HepG2 (cell line): ENCODE results near the gene POP5. TPM values are rescaled to one million over a fixed set of nuclear protein-coding genes. Genes with fewer than 3 reads are reported as not detected.

Experiments used
- ATAC-seq: fragments of 200-7000 bp; cut with Tn5 transposase; 3 replicates; pipeline ENCODE4 v1.9.1; 2020; ENCODE audit warnings: mild to moderate bottlenecking, moderate library complexity
- BruUV-seq: library from RNA; stranded (reverse); fragments of 400-500 nt; replicated peaks from 2 replicates; lab custom pipeline; 2021; lab: Mats Ljungman, UMichigan
- CTCF ChIA-PET: fragments of 300-600 bp; formaldehyde crosslinking; extraction: SDS; loops from one replicate; lab custom pipeline; 2021; ENCODE audit warnings: low total read pairs, inconsistent platforms, low intra/inter-chr PET ratio; lab: Yijun Ruan, JAX
- POLR2A ChIA-PET: fragments of 350-600 bp; sonication (Branson Sonifier 250); formaldehyde crosslinking; loops from one replicate; lab custom pipeline; 2020; ENCODE audit warnings: antibody characterized with exemption, inconsistent platforms; lab: Yijun Ruan, JAX
- DNase-seq: peaks from one replicate; pipeline ENCODE4 v3.0.0-alpha.2; 2015; ENCODE audit warnings: low spot score
- FAIRE-seq: peaks from 3 replicates; lab custom pipeline; 2011; peaks lifted over from hg19 to GRCh38; lab: Jason Lieb, UNC
- H2AFZ ChIP-seq: one replicate; pipeline ENCODE4 v1.6.1; 2011; ENCODE audit warnings: low read length, inconsistent platforms
- H3K27ac ChIP-seq: fragments of 300-600 bp; 3 replicates; pipeline ENCODE4 v1.8.0; 2011; ENCODE audit warnings: mixed run types, mild to moderate bottlenecking, mixed read lengths, low read length, inconsistent platforms; ENCODE audit not compliant: insufficient read depth; ENCODE audit errors: extremely low read length
- H3K27me3 ChIP-seq, 2 experiments: fragments of 200-600 bp in 1 of 2; 2 replicates in 1 of 2; 3 replicates in 1 of 2; pipeline versions ENCODE4 v1.6.0 to v1.8.0; 2011; ENCODE audit warnings: low read length in 2 of 2, mild to moderate bottlenecking in 2 of 2, moderate library complexity in 2 of 2, inconsistent platforms in 1 of 2; ENCODE audit not compliant: insufficient read depth in 2 of 2, control insufficient read depth in 1 of 2
- H3K36me3 ChIP-seq, 2 experiments: fragments of 200-600 bp in 1 of 2; replicated peaks in 1 of 2; 2 replicates in 1 of 2; 3 replicates in 1 of 2; pipeline versions ENCODE4 v1.5.1 to v1.8.0; 2011; ENCODE audit warnings: low read length in 2 of 2, inconsistent platforms in 1 of 2; ENCODE audit not compliant: insufficient read depth in 2 of 2, control insufficient read depth in 1 of 2
- H3K4me1 ChIP-seq: 2 replicates; pipeline ENCODE4 v1.5.1; 2012; ENCODE audit warnings: low read length, inconsistent platforms; ENCODE audit not compliant: insufficient read depth
- H3K4me2 ChIP-seq: 2 replicates; pipeline ENCODE4 v1.6.0; 2011; ENCODE audit warnings: low read depth, low read length, inconsistent platforms
- H3K4me3 ChIP-seq, 3 experiments: fragments of 200-600 bp in 1 of 3; sonication (generic), shearing (Covaris generic) in 1 of 3; replicated peaks in 1 of 3; 2 replicates each; pipeline ENCODE4 v1.5.1; 2011 to 2016; ENCODE audit warnings: low read length in 3 of 3, inconsistent platforms in 2 of 3, low read depth in 2 of 3, mild to moderate bottlenecking in 2 of 3, control low read depth in 1 of 3, mixed read lengths in 1 of 3; ENCODE audit not compliant: insufficient read depth in 1 of 3
- H3K79me2 ChIP-seq: one replicate; pipeline ENCODE4 v1.6.1; 2011; ENCODE audit warnings: low read length, inconsistent platforms; ENCODE audit not compliant: insufficient read depth
- H3K9ac ChIP-seq: 2 replicates; pipeline ENCODE4 v1.6.0; 2011; ENCODE audit warnings: mild to moderate bottlenecking, low read depth, low read length, inconsistent platforms; ENCODE audit not compliant: insufficient read depth
- H3K9me3 ChIP-seq: 2 replicates; pipeline ENCODE4 v1.5.1; 2012; ENCODE audit warnings: mild to moderate bottlenecking, low read length
- H4K20me1 ChIP-seq: 2 replicates; pipeline ENCODE4 v1.6.0; 2011; ENCODE audit warnings: inconsistent platforms, mild to moderate bottlenecking, low read length, moderate library complexity; ENCODE audit not compliant: insufficient read depth
- ATF3 ChIP-seq: sonication (generic); formaldehyde crosslinking; IDR thresholded peaks from 2 replicates; pipeline ENCODE4 v1.4.0; 2020; ENCODE audit warnings: missing genetic modification reagents
- CREB3 ChIP-seq: sonication (generic); formaldehyde crosslinking; IDR thresholded peaks from 2 replicates; pipeline ENCODE4 v1.5.0; 2020; ENCODE audit warnings: missing genetic modification reagents
- HCFC1 ChIP-seq: fragments of 150-350 bp; IDR thresholded peaks from 2 replicates; pipeline ENCODE4 v1.6.1; 2014; ENCODE audit warnings: low read depth, low read length
- MED13 ChIP-seq: sonication (generic); formaldehyde crosslinking; IDR thresholded peaks from 2 replicates; pipeline ENCODE4 v1.5.0; 2020; ENCODE audit warnings: missing genetic modification reagents
- PRMT3 ChIP-seq: sonication (generic); formaldehyde crosslinking; IDR thresholded peaks from 2 replicates; pipeline ENCODE4 v1.8.1; 2022; ENCODE audit warnings: low read depth, mild to moderate bottlenecking, moderate library complexity, missing genetic modification reagents, borderline replicate concordance
- TRIM22 ChIP-seq: fragments of 450-650 bp; IDR thresholded peaks from 2 replicates; pipeline ENCODE4 v1.6.1; 2017
- ZFP62 ChIP-seq: sonication (generic); formaldehyde crosslinking; IDR thresholded peaks from 2 replicates; pipeline ENCODE4 v1.4.0; 2020; ENCODE audit warnings: missing genetic modification reagents
- ZNF280D ChIP-seq: sonication (generic); formaldehyde crosslinking; IDR thresholded peaks from 2 replicates; pipeline ENCODE4 v1.5.1; 2020; ENCODE audit warnings: mild to moderate bottlenecking, missing genetic modification reagents
- ZNF512B ChIP-seq: sonication (generic); formaldehyde crosslinking; IDR thresholded peaks from 2 replicates; pipeline ENCODE4 v1.5.1; 2020; ENCODE audit warnings: missing genetic modification reagents, mild to moderate bottlenecking, borderline replicate concordance
- ZNF639 ChIP-seq: conservative IDR thresholded peaks from 2 replicates; pipeline ENCODE4 v1.6.1; 2018; ENCODE audit warnings: missing genetic modification reagents
- WGBS: methylation state at CpG from one replicate; pipeline ENCODE4 v1.1.6; 2017; ENCODE audit warnings: low lambda C conversion rate; 5-methylcytosine and 5-hydroxymethylcytosine counted together
- in situ Hi-C: cut with HindIII; loops from 2 replicates; pipeline ENCODE4 v1.10.0; 2017; ENCODE audit warnings: low pct_unique_long_range_greater_than_20kb; ENCODE audit not compliant: extremely low pct_ligation_motif_present
- intact Hi-C: fragments of 100-400 bp; cut with micrococcal nuclease; formaldehyde crosslinking; loops from one replicate; pipeline ENCODE4 v1.10.0; 2022; ENCODE audit not compliant: unreplicated experiment
- polyA plus RNA-seq, 8 experiments: library from polyadenylated mRNA; depleted of rRNA in 3 of 8; stranded (reverse) in 7 of 8; unstranded in 1 of 8; fragments of >200 nt; fragmentation: Illumina TruSeq in 4 of 8; extraction: Trizol in 4 of 8; gene quantifications; 2 replicates each; pipeline versions ENCODE4 v1.2.1 to v1.2.3, GENCODE V29; 2011 to 2016; ENCODE audit warnings: low read depth in 4 of 8, missing spikeins in 1 of 8, mixed read lengths in 1 of 8; ENCODE audit not compliant: insufficient read depth in 1 of 8
- total RNA-seq, 5 experiments: library from RNA; depleted of rRNA; stranded (reverse); fragments of >200 nt; fragmentation: Illumina TruSeq; extraction: Trizol; gene quantifications; 2 replicates each; pipeline ENCODE4 v1.2.3, GENCODE V29; 2016; ENCODE audit warnings: low read depth in 1 of 5

Gene POP5
- total and polyA plus RNA-seq, 2 of the 13 experiments (the other 11 are each of a cell fraction or from before 2014, with no cell fraction given): 45.6 to 61.3 TPM

GRCh38 chr12:120532701-120533238 is 48.4 kb downstream of the POP5 start:
- POLR2A ChIA-PET: interaction anchor here (1.2 kb wide), 1 partner anchor 17 kb away, joined by 3 read pairs; no protein-coding TSS in a partner anchor
- intact Hi-C loops: loop anchor here (5.0 kb wide), 1 partner anchor 75 kb away; no protein-coding TSS in a partner anchor
- no peak for DNase-seq
- Histone ChIP-seq H3K9me3 (no peaks in the 10 kb centered on the region), H3K4me3 (no peak overlapping the region), H4K20me1 (peaks cover 25% of the 10 kb centered on the region), H3K36me3 (no peaks in the 10 kb centered on the region; a peak in 1 of 5 replicates), H3K9ac (0 out of 2 replicates have a peak overlapping the region, but pooled peaks have one; percentile 21), H3K27me3 (no peaks in the 10 kb centered on the region), H3K79me2 (peaks cover 36% of the 10 kb centered on the region), H3K27ac (no peak overlapping the region), H3K4me1 (peaks cover 15% of the 10 kb centered on the region), H3K4me2 (peak overlapping the region; percentile 5; the same call in 1 of the 2 replicates), H2AFZ (no peak overlapping the region)
- in situ Hi-C loops: no loop called here
- 18% methylated on average over 4 of the region's 4 CpGs for WGBS
- FAIRE-seq: no peak
- no peak for ATAC-seq
- CTCF ChIA-PET: no interaction called here
- BruUV-seq: no TSS peak
- TF ChIP-seq TRIM22: no peak
- TF ChIP-seq ATF3 (CRISPR knock-in tag): no peak
- no peak for TF ChIP-seq ZNF639 (CRISPR knock-in tag)
- TF ChIP-seq HCFC1: no peak
- TF ChIP-seq PRMT3: no peak
- TF ChIP-seq ZNF280D: no peak
- no peak for TF ChIP-seq CREB3 (CRISPR knock-in tag)
- TF ChIP-seq ZNF512B (CRISPR knock-in tag): no peak
- no peak for TF ChIP-seq ZFP62 (CRISPR knock-in tag)
- TF ChIP-seq MED13 (CRISPR knock-in tag): no peak
